Fibroblast of lung (primary cell): Measurements from ENCODE around the gene DNAH6. TPM values are rescaled to one million over a fixed set of nuclear protein-coding genes. Genes with fewer than 3 reads are reported as not detected.

Experiments used
- DNase-seq, 2 donors: peaks; one replicate each; pipeline versions ENCODE4 v3.0.0 to v3.0.0-alpha.2; 2010; ENCODE audit warnings: low read depth in 2 of 2
- H2AFZ ChIP-seq: 2 replicates; pipeline ENCODE4 v1.5.1; 2012; ENCODE audit warnings: low read length, control low read depth, inconsistent platforms
- H3K27ac ChIP-seq: 2 replicates; pipeline ENCODE4 v1.5.1; 2011; ENCODE audit warnings: low read length, control low read depth; ENCODE audit not compliant: insufficient read depth
- H3K27me3 ChIP-seq: 2 replicates; pipeline ENCODE4 v1.5.1; 2011; ENCODE audit warnings: mild to moderate bottlenecking, low read length; ENCODE audit not compliant: control insufficient read depth, insufficient read depth
- H3K36me3 ChIP-seq: 2 replicates; pipeline ENCODE4 v1.5.1; 2011; ENCODE audit warnings: low read length; ENCODE audit not compliant: control insufficient read depth, insufficient read depth
- H3K4me1 ChIP-seq: 2 replicates; pipeline ENCODE4 v1.5.1; 2011; ENCODE audit warnings: low read length; ENCODE audit not compliant: control insufficient read depth, insufficient read depth; ENCODE audit errors: extremely low read depth
- H3K4me2 ChIP-seq: 2 replicates; pipeline ENCODE4 v1.5.1; 2011; ENCODE audit warnings: low read length, control low read depth; ENCODE audit not compliant: insufficient read depth; ENCODE audit errors: extremely low read depth
- H3K4me3 ChIP-seq, 4 experiments: fragments of 200-600 bp in 1 of 4; sonication (generic) in 1 of 4; replicated peaks in 1 of 4; 2 replicates each; pipeline ENCODE4 v1.5.1; 2011 to 2016; ENCODE audit warnings: low read length in 4 of 4, low read depth in 3 of 4, mild to moderate bottlenecking in 3 of 4, control low read depth in 2 of 4, inconsistent platforms in 1 of 4, mixed read lengths in 1 of 4; ENCODE audit not compliant: insufficient read depth in 1 of 4; ENCODE audit errors: control extremely low read depth in 1 of 4
- H3K79me2 ChIP-seq: 2 replicates; pipeline ENCODE4 v1.5.1; 2012; ENCODE audit warnings: mild to moderate bottlenecking, low read length, inconsistent platforms; ENCODE audit not compliant: control insufficient read depth, insufficient read depth
- H3K9ac ChIP-seq: 2 replicates; pipeline ENCODE4 v1.5.1; 2011; ENCODE audit warnings: mild to moderate bottlenecking, low read length, control low read depth; ENCODE audit not compliant: insufficient read depth
- H3K9me3 ChIP-seq: 2 replicates; pipeline ENCODE4 v1.5.1; 2012; ENCODE audit warnings: low read depth, low read length; ENCODE audit not compliant: control insufficient read depth, insufficient read depth
- H4K20me1 ChIP-seq: 2 replicates; pipeline ENCODE4 v1.5.1; 2011; ENCODE audit warnings: low read length; ENCODE audit not compliant: control insufficient read depth, insufficient read depth; ENCODE audit errors: extremely low read depth
- EZH2 ChIP-seq: IDR thresholded peaks from 2 replicates; pipeline ENCODE4 v1.5.1; 2012; ENCODE audit warnings: low read length, control low read depth, mild to moderate bottlenecking; ENCODE audit errors: missing control alignments
- polyA plus RNA-seq, 2 donors: library from polyadenylated mRNA; depleted of rRNA in 1 of 2; stranded (reverse) in 1 of 2; unstranded in 1 of 2; fragments of >200 nt; gene quantifications; 2 replicates each; pipeline ENCODE4 v1.2.1, GENCODE V29; 2011 to 2012; ENCODE audit warnings: missing spikeins in 1 of 2
- total RNA-seq: library from RNA; depleted of rRNA; stranded (reverse); fragments of >200 nt; gene quantifications from 2 replicates; pipeline ENCODE4 v1.2.1, GENCODE V29; 2014
- TF ChIP-seq, protein P1 (sequence below), 2 donors: IDR thresholded peaks in 1 of 2; conservative IDR thresholded peaks in 1 of 2; 1 replicate in 1 of 2; 2 replicates in 1 of 2; pipeline ENCODE4 v1.5.1; 2011 to 2012; ENCODE audit warnings: low read length in 2 of 2, control low read depth in 1 of 2, inconsistent platforms in 1 of 2, low read depth in 1 of 2, mild to moderate bottlenecking in 1 of 2

The DNAH6 gene
- total and polyA plus RNA-seq, 2 donors (not counting 1 experiment from before 2014, with no cell fraction given), result under 0.01 to 0.01 TPM

DNA sequence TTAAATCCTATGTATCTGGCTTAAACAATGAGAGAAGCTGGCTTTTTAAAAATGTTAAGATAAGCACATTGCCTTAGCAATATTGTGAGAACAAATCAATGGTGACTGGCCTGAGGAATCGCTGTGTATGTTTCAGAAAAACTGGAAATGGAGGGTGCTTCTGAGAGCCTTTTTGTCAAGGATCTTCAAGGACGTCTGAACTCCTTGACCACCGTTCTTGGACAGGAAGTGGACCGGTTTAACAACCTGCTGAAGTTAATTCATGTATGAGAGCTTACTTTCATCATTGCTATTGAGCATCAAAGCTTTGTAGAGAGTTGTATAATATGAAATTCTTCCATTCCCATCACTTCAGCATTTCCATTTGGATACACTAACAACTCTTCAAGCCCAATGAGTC is 292.0 kb downstream of the DNAH6 start:
- H3K4me1 ChIP-seq, result peaks cover 18% of the 10 kb centered on the region
- H3K4me3 ChIP-seq, result no peak overlapping the region
- H3K79me2 ChIP-seq, result no peaks in the 10 kb centered on the region
- H3K27ac ChIP-seq, result peak overlapping the region; percentile 91
- no peaks in the 10 kb centered on the region for H3K27me3 ChIP-seq
- H3K9me3 ChIP-seq, result no peaks in the 10 kb centered on the region
- H3K9ac ChIP-seq, result no peak overlapping the region
- no peaks in the 10 kb centered on the region for H3K36me3 ChIP-seq
- H2AFZ ChIP-seq, result peak overlapping the region; percentile 43
- H3K4me2 ChIP-seq, result no peak overlapping the region
- H4K20me1 ChIP-seq, result no peaks in the 10 kb centered on the region
- TF ChIP-seq, protein P1, sequence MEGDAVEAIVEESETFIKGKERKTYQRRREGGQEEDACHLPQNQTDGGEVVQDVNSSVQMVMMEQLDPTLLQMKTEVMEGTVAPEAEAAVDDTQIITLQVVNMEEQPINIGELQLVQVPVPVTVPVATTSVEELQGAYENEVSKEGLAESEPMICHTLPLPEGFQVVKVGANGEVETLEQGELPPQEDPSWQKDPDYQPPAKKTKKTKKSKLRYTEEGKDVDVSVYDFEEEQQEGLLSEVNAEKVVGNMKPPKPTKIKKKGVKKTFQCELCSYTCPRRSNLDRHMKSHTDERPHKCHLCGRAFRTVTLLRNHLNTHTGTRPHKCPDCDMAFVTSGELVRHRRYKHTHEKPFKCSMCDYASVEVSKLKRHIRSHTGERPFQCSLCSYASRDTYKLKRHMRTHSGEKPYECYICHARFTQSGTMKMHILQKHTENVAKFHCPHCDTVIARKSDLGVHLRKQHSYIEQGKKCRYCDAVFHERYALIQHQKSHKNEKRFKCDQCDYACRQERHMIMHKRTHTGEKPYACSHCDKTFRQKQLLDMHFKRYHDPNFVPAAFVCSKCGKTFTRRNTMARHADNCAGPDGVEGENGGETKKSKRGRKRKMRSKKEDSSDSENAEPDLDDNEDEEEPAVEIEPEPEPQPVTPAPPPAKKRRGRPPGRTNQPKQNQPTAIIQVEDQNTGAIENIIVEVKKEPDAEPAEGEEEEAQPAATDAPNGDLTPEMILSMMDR (conservative IDR thresholded peaks at IDR 0.05 in 1 of 2, IDR thresholded peaks at IDR 0.05 in 1 of 2; ENCODE audit: low read depth in 1 of 2, low read length in 2 of 2), result no peak
- TF ChIP-seq EZH2, result no peak
- peak in 1 of 2 donors; percentile 5 for DNase-seq

DNA sequence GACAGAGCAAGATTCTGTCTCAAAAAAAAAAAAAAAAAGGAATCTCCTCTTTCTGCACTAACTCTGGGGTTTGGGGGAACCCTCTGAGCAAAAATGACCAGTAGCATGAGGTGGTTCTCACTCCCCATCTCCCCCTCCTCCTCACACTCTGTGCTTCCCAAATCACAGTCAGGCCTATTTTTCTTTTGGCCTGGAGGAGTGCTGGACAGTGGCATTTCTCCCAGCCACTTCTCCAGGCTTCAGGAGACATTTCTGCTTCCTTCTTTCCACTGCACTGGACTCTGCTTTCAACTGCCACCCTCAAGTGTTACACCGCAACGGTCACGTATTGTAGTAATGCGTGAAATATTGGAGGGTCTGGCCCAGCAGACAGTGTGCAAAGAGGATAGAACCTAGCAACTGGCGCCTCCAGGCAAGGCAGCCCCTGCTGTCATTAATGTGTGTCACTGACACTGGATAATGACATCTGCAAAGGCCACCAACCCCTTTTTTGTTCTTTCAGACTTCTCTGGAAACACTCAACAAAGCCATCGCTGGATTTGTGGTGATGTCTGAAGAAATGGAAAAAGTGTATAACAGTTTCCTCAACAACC is 295.6 kb downstream of the DNAH6 start:
- Histone ChIP-seq H3K27me3 (no peaks in the 10 kb centered on the region), H3K27ac (no peak overlapping the region)
- TF ChIP-seq EZH2, result no peak
- TF ChIP-seq, protein P1 (conservative IDR thresholded peaks at IDR 0.05 in 1 of 2, IDR thresholded peaks at IDR 0.05 in 1 of 2; ENCODE audit: low read depth in 1 of 2, low read length in 2 of 2), result no peak

DNA sequence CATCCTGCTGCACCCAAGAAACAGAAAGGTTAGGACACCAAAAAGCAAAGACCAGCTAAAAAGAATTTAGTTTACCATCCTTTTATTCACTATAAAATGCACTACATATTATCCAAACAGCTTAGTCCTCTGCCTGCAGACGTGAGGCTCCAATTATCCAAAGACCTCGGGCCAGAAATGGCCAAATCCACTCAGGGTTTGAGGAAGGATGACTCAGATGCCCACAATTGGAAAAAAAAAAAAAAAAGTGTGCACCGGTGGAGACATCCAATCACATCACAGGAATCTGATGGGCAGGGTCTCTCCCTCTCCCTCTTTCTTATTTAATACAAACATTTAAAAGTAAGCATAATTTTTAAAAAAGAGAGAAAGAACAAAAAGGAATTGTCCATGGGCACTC is 298.8 kb downstream of the DNAH6 start:
- Histone ChIP-seq H3K27me3 (no peaks in the 10 kb centered on the region), H3K9ac (no peak overlapping the region), H2AFZ (no peak overlapping the region), H3K27ac (no peak overlapping the region), H3K36me3 (no peaks in the 10 kb centered on the region), H3K4me3 (no peak overlapping the region), H4K20me1 (no peaks in the 10 kb centered on the region), H3K79me2 (no peaks in the 10 kb centered on the region), H3K4me1 (peaks cover 2% of the 10 kb centered on the region), H3K9me3 (no peaks in the 10 kb centered on the region), H3K4me2 (no peak overlapping the region)
- no peak for TF ChIP-seq EZH2
- TF ChIP-seq, protein P1 (conservative IDR thresholded peaks at IDR 0.05 in 1 of 2, IDR thresholded peaks at IDR 0.05 in 1 of 2; ENCODE audit: low read depth in 1 of 2, low read length in 2 of 2), result no peak
- peak; percentile 31 to 58 for DNase-seq

More for the DNA sequence above, 295.6 kb downstream of the DNAH6 start:
- H3K79me2 ChIP-seq, result no peaks in the 10 kb centered on the region
- no peaks in the 10 kb centered on the region for H4K20me1 ChIP-seq
- H3K4me2 ChIP-seq, result no peak overlapping the region
- peaks cover 13% of the 10 kb centered on the region for H3K4me1 ChIP-seq
- H3K9me3 ChIP-seq, result no peaks in the 10 kb centered on the region
- H3K9ac ChIP-seq, result no peak overlapping the region
- H2AFZ ChIP-seq, result no peak overlapping the region
- no peaks in the 10 kb centered on the region for H3K36me3 ChIP-seq
- no peak for DNase-seq
- no peak overlapping the region for H3K4me3 ChIP-seq
